HG03432 (cell line): ENCODE results near the gene CA4.

Experiments
- ATAC-seq: cut with Tn5 transposase; IDR thresholded peaks from one replicate; pipeline ENCODE4 v1.9.1; 2021; ENCODE audit warnings: mild to moderate bottlenecking, moderate library complexity; ENCODE audit not compliant: unreplicated experiment

CA4 gene

GRCh38 chr17:60154616-60155426, 5.0 kb downstream of the CA4 start:
- no peak for ATAC-seq

- no peak for ATAC-seq
These were observed 5.6 kb downstream of the CA4 start for GRCh38 chr17:60155427-60155814.

- ATAC-seq, result no peak
These were observed 6.0 kb downstream of the CA4 start for GRCh38 chr17:60155815-60156214.

- ATAC-seq, result no peak
These were observed 7.0 kb downstream of the CA4 start for GRCh38 chr17:60156746-60157145.

GRCh38 chr17:60157487-60158040, 7.8 kb downstream of the CA4 start:
- no peak for ATAC-seq

GRCh38 chr17:60158751-60159478, 9.1 kb downstream of the CA4 start:
- no peak for ATAC-seq

- no peak for ATAC-seq
These were observed 9.7 kb downstream of the CA4 start for GRCh38 chr17:60159479-60159866.

GRCh38 chr17:60160829-60161501, 11.2 kb downstream of the CA4 start:
- ATAC-seq, result no peak

GRCh38 chr17:60161598-60162330, 12.0 kb downstream of the CA4 start:
- ATAC-seq, result no peak

GRCh38 chr17:60163108-60163784, 13.5 kb downstream of the CA4 start:
- ATAC-seq, result no peak

- no peak for ATAC-seq
These were observed 14.4 kb downstream of the CA4 start for GRCh38 chr17:60164164-60164563.

- no peak for ATAC-seq
These were observed 14.9 kb downstream of the CA4 start for GRCh38 chr17:60164697-60165096.

- no peak for ATAC-seq
These were observed 15.4 kb downstream of the CA4 start for GRCh38 chr17:60165223-60165622.

- no peak for ATAC-seq
These were observed 16.2 kb downstream of the CA4 start for GRCh38 chr17:60165971-60166370.

- no peak for ATAC-seq
These were observed 17.4 kb downstream of the CA4 start for GRCh38 chr17:60167065-60167741.

- no peak for ATAC-seq
These were observed 18.9 kb downstream of the CA4 start for GRCh38 chr17:60168654-60169053.

GRCh38 chr17:60169921-60170817, 20.4 kb downstream of the CA4 start:
- no peak for ATAC-seq

GRCh38 chr17:60170835-60171752, 21.3 kb downstream of the CA4 start:
- no peak for ATAC-seq
